GM12872 (cell line): ENCODE measurements around the gene MCC.

ENCODE experiments used
- TF ChIP-seq, protein P1 (sequence below): IDR thresholded peaks from 3 replicates; pipeline ENCODE4 v1.5.1; 2011; ENCODE audit warnings: low read depth, mild to moderate bottlenecking, low read length, moderate library complexity; ENCODE audit not compliant: insufficient read depth

The MCC gene

DNA sequence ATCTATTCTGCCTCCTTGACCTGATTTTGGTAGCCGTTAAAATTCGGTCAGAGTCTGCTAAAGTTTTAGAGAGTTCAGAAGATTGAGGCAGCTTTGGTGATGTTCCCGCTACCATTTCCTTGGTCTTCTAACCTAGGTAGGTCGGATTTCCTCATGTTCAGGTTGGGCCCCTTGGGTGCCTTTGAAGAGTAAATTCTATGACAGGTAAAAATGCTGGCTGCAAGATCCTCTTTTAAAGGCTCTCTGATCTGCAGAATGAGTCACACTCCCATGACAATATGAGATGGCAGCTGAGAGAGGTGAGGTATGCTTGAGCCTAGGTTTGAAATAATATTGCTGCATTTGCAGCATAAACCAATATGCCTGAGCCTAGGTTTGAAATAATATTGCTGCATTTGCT is 252.4 kb downstream of the MCC start:
- TF ChIP-seq, protein P1, sequence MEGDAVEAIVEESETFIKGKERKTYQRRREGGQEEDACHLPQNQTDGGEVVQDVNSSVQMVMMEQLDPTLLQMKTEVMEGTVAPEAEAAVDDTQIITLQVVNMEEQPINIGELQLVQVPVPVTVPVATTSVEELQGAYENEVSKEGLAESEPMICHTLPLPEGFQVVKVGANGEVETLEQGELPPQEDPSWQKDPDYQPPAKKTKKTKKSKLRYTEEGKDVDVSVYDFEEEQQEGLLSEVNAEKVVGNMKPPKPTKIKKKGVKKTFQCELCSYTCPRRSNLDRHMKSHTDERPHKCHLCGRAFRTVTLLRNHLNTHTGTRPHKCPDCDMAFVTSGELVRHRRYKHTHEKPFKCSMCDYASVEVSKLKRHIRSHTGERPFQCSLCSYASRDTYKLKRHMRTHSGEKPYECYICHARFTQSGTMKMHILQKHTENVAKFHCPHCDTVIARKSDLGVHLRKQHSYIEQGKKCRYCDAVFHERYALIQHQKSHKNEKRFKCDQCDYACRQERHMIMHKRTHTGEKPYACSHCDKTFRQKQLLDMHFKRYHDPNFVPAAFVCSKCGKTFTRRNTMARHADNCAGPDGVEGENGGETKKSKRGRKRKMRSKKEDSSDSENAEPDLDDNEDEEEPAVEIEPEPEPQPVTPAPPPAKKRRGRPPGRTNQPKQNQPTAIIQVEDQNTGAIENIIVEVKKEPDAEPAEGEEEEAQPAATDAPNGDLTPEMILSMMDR: no peak

GRCh38 chr5:113234546-113234945 is 253.7 kb downstream of the MCC start:
- TF ChIP-seq, protein P1: no peak

DNA sequence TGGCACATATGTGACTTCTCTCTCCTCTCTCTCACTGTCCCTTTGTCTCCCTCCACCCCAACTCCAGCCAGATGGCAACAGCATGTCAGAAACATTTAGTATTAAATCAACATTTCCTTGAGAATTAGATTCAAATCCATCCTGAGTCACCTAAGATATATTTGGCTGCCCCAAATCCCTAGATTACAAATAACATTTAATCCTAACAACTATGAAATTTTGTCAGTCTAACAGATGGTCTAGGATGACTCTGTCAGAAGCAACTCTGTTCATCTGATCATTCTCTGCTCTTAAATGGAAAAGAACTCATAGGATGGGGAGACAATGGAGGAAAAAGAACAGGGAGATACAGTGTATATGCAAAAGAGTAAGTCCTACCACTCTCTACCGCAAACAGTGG is 254.6 kb downstream of the MCC start:
- TF ChIP-seq, protein P1: no peak

GRCh38 chr5:113232667-113233066 is 255.6 kb downstream of the MCC start:
- TF ChIP-seq, protein P1: no peak

DNA sequence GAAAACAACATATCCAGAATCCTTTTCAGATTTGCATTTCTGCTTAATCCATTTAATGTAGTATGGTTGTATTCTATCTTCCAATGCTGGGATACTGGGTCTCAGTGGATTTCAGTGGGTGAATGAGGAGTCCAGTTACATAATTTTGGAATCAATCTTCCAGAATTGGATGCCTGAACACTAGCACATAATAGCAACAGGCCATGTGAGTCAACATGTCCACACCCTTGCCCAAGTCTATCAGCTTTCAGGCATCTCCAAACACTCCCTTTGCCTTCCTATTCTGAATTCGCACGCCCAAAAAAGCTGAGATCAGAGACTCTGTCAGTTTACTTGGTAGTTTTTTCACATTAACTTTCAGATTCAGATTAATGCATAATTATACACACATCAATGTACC is 256.0 kb downstream of the MCC start:
- TF ChIP-seq, protein P1: no peak

DNA sequence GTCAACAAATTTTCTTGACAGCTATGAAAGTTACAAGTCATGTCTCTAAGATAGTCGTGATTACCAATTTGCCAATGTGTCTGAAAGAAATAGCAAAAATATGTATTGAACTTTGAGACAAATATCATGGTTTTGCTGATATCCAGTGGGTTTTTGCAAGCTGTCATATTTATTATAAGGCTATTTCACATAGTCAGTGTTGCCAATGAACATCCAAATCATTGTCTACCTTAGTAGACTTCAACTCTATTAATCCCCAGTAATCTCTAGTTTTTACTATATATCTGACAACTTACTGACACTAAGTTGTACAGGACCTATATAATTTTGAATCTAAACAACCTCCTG is 256.6 kb downstream of the MCC start:
- TF ChIP-seq, protein P1: no peak

- TF ChIP-seq, protein P1: no peak
Measured at GRCh38 chr5:113230711-113231652, 257.3 kb downstream of the MCC start.
